ENCODE measurements around the gene LAMB1. TPM values are rescaled to one million over a fixed set of nuclear protein-coding genes. Genes with fewer than 3 reads are reported as not detected.
A peak's percentile ranks its signal among the peaks of the same experiment; 100 is the strongest.
"Not testable (repeated sequence)": the region's sequence is repeated elsewhere in the genome, so short reads cannot be mapped to it uniquely, and the experiment has no call there.

The LAMB1 gene
- 121 and 127 TPM in 2 replicates for total RNA-seq (2014; rRNA removed; shearing (Covaris generic); ENCODE audit: low replicate concordance)

DNA sequence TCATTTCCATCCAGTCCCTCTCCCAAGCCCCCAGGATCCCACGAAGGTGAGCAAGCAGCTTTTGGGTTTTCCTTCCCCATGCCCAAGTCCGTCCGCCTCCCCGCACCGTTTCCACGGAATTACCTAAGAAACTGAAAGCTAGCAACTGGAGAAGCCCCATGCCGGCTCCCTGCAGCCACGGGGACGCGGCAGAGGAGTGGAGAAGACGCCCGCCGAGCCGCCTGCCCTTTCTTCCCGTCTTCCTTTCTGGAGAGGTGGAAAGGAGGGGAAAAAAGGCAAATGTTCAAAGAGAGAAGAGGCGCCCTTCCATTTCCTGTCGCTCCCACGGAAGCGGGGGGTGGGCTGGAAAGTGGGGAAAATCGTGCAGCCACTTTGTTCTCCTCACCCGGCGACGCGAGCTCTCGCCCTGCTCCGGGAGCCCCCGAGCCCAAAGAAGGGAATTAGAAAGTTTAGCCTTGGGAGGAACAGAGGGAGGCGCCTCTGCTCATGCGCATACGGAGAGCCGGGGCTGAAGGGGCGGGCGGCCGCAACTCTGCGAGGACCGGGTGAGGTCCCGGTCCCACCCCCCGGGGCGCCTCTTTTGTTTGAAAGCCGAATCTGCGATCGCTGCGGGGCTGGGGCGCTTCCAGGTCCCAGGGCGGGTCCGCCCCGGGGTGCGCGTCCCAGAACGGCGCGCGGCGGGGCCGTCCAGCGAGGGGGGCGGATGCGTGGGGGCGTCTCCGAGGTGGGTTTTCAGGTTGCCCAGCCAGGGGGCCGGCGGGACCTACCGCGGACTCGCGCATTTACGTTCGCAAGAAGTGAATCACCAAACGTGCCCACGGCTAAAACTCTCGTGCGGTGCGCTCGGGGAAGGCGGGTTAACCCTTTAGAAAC is at the start of gene LAMB1:
TSS of gene LAMB1 (minus strand) at position 436 of the 873 bp plus-strand sequence. CDS start at position 160, 276 bp downstream.
- DNase-seq (ENCODE audit: low read depth), result peak; percentile 84
- in situ Hi-C loops (cut with HindIII; ENCODE audit: low pct_unique_long_range_greater_than_20kb, low sequenced_read_pairs), result no loop called here

DNA sequence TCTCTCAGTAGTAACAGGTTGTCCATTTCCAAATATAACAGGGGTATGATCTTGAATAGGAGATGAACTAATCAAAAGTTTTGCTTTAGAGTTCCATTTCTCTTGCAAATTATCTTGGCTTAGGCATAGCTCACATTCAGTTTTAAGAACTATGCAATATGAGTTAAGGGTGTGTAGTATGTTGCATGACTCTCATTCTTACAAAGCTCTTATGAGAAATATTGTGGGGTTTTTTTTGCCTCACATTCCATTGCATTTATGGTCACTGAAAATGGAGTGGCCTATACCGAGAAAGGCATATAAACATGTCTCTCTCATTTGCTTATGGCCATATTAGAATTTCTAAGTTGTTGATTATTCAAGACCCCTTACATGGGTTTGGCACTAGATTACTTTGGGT is 48.5 kb upstream of the LAMB1 start:
- in situ Hi-C loops (cut with HindIII; ENCODE audit: low pct_unique_long_range_greater_than_20kb, low sequenced_read_pairs), result no loop called here
- no peak for DNase-seq (ENCODE audit: low read depth)

DNA sequence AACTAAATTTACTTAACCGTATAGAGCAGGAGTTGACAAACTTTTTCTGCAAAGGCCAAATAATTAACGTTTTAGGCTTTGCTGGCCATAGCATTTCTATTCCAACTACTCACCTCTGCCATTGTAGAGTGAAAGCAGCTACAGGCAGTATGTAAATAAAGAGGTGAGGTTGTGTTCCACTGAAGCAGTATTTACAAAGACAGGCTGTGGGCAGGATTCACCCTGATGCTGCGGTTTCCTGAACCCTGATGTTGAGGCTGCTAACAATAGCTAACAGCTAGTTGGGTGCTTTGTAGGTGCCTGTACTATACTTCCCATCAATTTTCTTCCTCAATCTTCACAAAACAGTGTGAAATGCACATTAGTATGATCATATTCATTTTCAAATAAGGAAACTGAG is 47.0 kb upstream of the LAMB1 start:
- no peak for DNase-seq (ENCODE audit: low read depth)
- in situ Hi-C loops (cut with HindIII; ENCODE audit: low pct_unique_long_range_greater_than_20kb, low sequenced_read_pairs), result no loop called here

DNA sequence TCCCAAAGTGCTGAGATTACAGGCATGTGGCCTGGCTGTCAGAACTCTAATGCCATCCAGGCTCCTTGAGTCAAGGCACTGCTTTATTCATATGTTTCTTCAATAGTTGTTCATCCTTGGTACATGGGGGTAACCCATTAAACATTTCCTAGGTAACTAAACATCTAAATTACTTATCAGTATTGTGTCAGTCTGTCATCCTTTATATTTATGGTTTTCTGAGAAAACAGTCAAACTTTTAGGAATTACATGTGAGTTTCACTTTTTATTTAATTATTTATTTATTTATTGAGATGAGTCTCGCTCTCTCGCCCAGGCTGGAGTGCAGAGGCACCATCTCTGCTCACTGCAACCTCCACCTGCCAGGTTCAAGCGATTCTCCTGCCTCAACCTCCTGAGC is 45.5 kb upstream of the LAMB1 start:
- no peak for DNase-seq (ENCODE audit: low read depth)
- in situ Hi-C loops (cut with HindIII; ENCODE audit: low pct_unique_long_range_greater_than_20kb, low sequenced_read_pairs), result no loop called here

DNA sequence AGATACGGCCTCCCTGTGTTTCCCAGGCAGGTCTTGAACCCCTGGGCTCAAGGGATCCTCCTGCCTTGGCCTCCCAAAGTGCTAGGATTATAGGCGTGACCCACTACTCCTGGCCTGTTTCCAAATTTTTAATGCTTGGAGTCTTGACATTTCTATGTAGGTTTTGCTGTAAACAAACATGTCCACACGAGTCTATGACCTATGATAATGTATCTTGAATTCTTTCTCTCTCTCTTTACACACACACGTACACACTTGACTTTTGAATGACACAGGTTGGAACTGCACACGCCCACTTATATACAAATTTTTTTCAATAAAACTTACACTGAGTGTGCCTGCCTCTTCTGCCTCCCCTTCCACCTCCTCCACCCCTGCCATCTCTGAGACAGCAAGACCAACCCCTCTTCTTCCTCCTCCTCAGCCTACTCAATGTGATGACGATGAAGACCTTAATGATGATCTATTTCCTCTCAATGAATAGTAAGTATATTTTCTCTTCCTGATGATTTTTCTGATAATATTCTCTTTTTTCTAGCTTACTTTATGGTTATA is 44.1 kb upstream of the LAMB1 start:
- in situ Hi-C loops (cut with HindIII; ENCODE audit: low pct_unique_long_range_greater_than_20kb, low sequenced_read_pairs), result no loop called here
- DNase-seq (ENCODE audit: low read depth), result no peak

DNA sequence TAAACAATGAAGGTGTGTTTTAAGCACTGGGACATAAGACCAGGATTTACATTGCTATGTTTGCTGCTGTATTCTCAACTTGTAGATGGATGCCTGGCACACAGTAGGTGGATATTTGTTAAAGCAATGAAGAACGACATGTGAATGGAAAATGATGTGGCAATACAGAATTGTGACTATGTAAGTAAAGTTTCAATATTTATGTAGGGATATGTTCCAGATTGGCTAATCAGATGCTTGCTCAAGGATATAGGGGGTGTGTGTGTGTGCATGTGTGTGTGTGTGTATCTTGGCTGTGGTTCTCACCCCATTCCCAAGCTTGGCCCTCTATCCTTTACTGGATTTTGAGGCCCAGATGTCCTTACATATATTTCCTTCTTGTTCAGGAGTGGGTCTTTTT is 42.7 kb upstream of the LAMB1 start:
- no peak for DNase-seq (ENCODE audit: low read depth)
- in situ Hi-C loops (cut with HindIII; ENCODE audit: low pct_unique_long_range_greater_than_20kb, low sequenced_read_pairs), result no loop called here

DNA sequence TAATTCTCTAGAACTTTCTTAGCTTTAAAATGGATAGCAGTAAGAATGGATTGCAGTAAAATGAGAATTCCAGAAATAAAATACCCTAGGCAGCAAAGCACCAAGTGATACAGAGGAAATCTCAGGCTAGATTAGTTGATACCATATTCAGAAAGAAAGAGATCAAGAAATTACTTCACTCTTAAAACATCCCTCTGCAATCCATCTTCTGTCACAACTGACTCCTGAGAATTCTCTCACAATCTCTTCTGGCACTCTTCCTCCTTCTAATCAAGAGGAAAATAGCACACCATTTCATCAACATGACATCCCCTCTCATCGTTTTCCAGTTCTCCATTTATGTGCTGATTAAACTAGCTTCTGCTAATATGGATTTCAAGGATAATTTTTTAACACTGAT is 42.2 kb upstream of the LAMB1 start:
- in situ Hi-C loops (cut with HindIII; ENCODE audit: low pct_unique_long_range_greater_than_20kb, low sequenced_read_pairs), result no loop called here
- DNase-seq (ENCODE audit: low read depth), result no peak

DNA sequence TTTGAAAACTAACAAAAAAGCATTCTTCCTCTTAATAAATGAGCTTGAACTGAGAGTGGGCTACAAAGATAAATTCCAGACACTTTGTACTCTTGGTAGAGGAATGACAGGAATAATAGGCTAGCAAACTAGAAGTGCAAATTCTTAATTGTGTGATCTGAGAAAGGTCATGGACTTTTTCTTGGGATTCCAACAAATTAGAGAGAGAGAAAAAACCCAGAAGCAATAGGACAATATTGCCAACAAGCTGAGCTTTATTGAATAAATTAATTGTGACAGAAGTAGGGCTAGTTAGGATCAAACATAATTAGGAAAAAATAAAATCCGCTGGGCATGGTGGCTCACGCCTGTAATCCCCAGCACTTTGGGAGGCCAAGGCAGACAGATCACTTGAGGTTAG is 41.4 kb upstream of the LAMB1 start:
- DNase-seq (ENCODE audit: low read depth), result no peak
- in situ Hi-C loops (cut with HindIII; ENCODE audit: low pct_unique_long_range_greater_than_20kb, low sequenced_read_pairs), result no loop called here

DNA sequence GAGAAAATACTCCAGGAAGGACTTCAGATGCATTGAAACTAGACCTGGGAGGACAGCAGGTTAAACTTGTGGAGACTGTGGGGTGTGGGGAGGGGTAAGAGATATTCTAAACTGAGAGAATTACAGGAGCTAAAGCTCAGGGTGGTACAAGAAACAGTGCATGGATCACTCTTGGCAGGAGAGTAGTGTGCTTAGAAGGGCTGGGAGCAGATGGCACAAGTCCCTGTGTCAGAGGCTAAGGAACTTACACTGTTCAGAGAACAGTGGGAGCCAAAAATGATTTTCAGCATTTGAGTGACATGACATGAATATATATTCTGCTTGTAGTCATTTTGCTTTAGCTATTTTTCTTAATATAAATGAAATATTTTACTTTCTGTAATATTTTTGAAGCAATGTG is 36.0 kb upstream of the LAMB1 start:
- in situ Hi-C loops (cut with HindIII; ENCODE audit: low pct_unique_long_range_greater_than_20kb, low sequenced_read_pairs), result no loop called here
- DNase-seq (ENCODE audit: low read depth), result no peak

DNA sequence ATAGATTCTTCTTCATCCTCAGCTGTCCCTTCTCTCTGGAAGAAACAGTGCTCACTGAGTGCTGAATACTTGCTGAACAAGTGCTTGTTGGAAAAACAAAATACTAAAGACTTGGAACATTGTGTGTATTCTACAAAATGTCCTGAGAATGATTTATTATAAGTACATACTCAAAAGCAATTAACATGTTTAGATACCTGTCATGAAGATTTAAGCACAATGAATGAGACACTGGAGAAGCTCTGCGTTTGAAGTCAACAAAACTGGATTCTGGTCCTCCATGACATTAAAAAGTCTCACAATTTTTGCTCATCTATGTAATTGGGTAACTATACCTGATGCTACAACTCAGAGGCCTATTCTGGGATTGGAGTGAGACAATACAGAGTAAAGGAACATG is 34.8 kb upstream of the LAMB1 start:
- in situ Hi-C loops (cut with HindIII; ENCODE audit: low pct_unique_long_range_greater_than_20kb, low sequenced_read_pairs), result no loop called here
- no peak for DNase-seq (ENCODE audit: low read depth)

DNA sequence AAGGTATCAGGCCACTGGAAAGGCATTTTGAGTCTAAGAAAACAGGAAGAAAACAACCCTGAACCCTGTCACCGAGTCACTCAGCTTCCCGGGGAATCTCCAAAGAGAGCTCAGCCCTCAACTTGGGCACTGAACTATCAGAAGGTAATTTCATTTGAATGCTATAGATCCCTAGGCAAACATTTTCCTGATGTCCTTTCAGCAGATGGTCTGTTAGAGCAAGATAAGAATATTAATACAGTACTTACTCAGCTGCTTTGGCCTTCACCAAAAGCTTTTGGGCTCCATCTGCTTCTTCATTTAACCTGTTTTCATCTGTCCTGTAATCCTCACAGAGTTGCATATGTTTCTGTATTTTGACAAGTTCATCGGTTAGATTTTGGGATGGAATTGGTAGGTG is 34.2 kb upstream of the LAMB1 start:
- in situ Hi-C loops (cut with HindIII; ENCODE audit: low pct_unique_long_range_greater_than_20kb, low sequenced_read_pairs), result no loop called here
- DNase-seq (ENCODE audit: low read depth), result no peak

DNA sequence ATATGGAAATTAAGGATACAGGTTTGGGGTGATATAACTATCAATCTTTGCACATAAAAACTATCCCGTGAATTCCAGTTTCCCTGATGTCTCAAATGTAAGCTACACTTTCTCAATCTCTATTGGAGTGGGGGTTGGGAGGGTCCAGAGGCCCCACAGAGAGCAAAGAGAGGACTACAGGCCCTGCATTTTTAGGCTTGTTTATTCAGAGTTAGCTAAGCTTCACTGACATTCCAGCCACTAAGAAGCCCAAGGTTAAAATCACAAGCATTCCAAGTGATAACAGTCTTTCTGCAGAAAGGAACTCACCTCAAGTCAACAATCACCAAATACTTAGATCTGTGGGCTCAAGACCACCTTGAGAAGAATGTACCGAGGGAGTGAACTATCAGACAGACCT is 31.6 kb upstream of the LAMB1 start:
- DNase-seq (ENCODE audit: low read depth), result no peak
- in situ Hi-C loops (cut with HindIII; ENCODE audit: low pct_unique_long_range_greater_than_20kb, low sequenced_read_pairs), result no loop called here

DNA sequence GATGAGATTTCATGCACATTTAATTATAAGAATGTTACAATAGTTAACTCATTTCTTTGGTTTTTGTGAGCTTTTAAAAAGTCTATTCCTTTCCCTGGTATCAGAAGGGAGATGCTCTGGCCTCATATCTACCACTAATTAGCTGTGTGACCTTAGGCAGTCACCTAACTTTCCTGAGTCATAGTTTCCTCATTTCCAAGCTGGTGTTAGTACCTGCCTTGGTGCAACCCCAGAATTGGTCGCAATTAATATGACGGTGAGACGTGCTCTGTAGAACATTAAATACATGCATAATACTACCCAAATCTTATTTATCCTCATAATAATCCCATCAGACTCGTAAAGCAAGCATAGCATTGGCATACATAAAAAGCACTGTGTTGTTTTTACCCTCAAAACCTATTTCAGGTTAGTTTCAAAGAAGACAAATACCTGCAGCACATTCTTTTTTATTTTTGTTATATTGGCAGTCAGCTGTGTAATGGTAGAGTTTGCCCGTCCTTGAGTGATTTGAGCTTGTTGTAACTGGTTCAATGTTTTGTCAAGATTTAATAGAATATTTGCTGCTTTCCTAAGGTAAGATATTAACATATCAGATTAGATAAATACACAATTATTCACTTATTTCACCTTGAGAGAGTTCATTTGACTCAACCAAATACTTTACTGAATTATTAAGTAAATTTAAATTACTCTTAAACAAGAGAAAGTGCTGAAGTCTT is 31.0 kb upstream of the LAMB1 start:
- no peak for DNase-seq (ENCODE audit: low read depth)
- in situ Hi-C loops (cut with HindIII; ENCODE audit: low pct_unique_long_range_greater_than_20kb, low sequenced_read_pairs), result no loop called here

DNA sequence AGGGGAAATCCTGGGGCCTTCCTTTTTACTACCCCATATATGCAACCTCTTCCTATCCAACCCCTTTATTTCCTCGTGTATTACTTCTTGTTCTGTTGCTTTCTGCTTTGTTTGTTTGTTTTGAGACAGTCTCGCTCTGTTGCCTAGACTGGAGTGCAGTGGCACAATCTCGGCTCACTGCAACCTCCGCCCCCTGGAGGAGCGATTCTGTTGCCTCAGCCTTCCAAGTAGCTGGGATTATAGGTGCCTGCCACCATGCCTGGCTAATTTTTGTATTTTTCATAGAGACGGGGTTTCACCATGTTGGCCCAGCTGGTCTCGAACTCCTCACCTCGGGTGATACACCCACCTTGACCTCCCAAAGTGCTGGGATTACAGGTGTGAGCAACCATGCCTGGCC is 30.3 kb upstream of the LAMB1 start:
- in situ Hi-C loops (cut with HindIII; ENCODE audit: low pct_unique_long_range_greater_than_20kb, low sequenced_read_pairs); DNase-seq (ENCODE audit: low read depth): not testable (repeated sequence)

DNA sequence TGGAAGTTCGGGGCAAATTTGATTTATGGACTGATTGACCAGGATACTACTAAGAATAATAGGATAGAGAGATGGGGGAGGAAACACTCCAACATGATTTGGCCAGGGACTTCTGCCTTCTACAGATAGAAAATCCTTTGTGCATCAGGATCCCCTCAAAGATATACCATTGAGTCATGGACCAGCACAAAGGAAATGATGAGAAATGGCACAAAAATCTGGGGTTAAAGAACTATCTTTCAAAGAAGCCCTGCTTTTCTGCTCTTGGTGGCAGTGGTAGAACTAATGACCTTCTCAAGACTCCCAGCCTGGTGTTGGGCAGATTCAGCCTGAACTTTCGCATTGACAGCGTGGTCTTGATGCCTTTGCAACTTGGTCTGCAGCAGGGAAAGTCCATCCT is 27.6 kb upstream of the LAMB1 start:
- in situ Hi-C loops (cut with HindIII; ENCODE audit: low pct_unique_long_range_greater_than_20kb, low sequenced_read_pairs), result no loop called here

DNA sequence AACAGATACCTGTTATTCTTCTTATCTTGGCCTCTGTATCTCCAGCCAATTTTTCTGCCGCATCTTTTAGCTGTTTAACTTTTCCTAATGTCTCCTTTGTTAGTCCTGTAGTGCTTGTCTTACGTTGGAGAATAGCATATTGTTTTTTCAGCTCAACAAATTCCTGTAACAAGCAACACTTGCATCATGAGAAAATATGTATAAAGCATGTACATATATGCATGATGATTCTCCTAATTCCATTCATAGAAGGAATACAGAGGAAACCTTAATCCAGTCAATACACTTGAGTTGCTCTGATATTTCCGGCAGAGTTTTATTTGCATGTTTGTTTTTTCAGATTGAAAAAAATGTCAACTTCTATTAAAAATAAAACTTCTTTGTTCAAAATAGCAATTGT is 26.1 kb upstream of the LAMB1 start:
- no peak for DNase-seq (ENCODE audit: low read depth)
- in situ Hi-C loops (cut with HindIII; ENCODE audit: low pct_unique_long_range_greater_than_20kb, low sequenced_read_pairs), result no loop called here

More for the DNA sequence above, 27.6 kb upstream of the LAMB1 start:
- DNase-seq (ENCODE audit: low read depth), result no peak

DNA sequence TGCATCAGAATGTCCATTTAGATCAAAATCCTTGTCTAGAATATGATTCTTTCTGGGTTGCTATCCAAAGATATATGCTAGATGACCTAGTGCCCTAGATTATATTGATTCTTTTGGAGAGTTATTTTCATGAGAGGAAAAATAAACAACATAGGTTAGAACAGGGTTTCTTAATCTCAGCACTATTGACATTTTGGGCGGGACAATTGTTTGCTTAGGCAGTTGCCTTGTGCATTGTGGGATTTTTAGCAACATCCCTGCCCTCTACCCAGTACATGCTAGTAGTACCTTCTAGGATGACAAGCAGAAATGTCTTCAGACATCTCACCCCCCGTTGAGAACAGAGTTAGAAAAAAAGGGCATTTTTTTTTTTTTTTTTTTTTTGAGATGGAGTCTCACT is 25.1 kb upstream of the LAMB1 start:
- no peak for DNase-seq (ENCODE audit: low read depth)

DNA sequence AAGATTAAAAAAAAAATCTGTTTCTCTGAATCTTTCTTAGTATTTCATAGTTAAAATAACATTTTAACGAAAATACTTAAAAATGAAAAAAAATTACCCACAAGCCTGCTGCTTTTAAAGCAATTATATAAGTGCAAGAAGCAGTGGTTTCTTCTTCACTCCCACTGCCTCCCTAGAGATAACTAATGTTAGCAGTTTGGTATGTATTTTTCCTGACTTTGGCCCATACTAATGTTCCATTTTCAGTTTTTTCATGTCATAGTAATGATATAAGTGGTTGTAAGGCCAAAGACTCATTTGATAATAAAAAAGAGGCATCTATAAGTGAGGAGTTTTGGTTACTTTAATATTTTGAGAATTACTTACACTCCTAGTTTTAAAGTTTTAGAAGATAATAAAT is 24.3 kb upstream of the LAMB1 start:
- in situ Hi-C loops (cut with HindIII; ENCODE audit: low pct_unique_long_range_greater_than_20kb, low sequenced_read_pairs), result no loop called here
- DNase-seq (ENCODE audit: low read depth), result no peak

More for the DNA sequence above, 25.1 kb upstream of the LAMB1 start:
- in situ Hi-C loops (cut with HindIII; ENCODE audit: low pct_unique_long_range_greater_than_20kb, low sequenced_read_pairs), result no loop called here

DNA sequence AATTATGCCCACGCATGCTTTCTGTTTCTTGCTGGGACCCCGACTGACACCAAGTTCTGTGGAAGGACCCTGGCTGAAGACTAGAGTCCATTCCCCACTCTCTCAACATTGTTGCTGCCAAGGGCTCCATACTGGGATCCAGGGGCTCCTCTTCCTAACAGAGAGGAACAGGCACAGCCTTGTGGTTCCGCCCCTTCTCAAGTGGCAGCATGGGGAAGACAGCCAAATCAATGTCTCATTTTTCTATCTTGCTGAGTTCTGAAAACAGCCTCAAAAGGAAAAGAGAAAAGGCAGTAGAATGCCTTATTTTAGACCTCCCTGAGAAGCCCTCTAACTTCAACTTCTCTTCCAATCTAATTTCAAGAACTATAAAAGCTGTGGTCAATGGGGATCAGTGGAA is 23.7 kb upstream of the LAMB1 start:
- no peak for DNase-seq (ENCODE audit: low read depth)
- in situ Hi-C loops (cut with HindIII; ENCODE audit: low pct_unique_long_range_greater_than_20kb, low sequenced_read_pairs), result no loop called here
